EL (cell line): ENCODE measurements around the gene LPCAT1.
"Not testable (repeated sequence)": the region's sequence is repeated elsewhere in the genome, so short reads cannot be mapped to it uniquely, and the experiment has no call there.

ENCODE experiments used
- DNase-seq: peaks from one replicate; pipeline ENCODE4 v3.0.0-alpha.2; 2016

Gene LPCAT1

DNA sequence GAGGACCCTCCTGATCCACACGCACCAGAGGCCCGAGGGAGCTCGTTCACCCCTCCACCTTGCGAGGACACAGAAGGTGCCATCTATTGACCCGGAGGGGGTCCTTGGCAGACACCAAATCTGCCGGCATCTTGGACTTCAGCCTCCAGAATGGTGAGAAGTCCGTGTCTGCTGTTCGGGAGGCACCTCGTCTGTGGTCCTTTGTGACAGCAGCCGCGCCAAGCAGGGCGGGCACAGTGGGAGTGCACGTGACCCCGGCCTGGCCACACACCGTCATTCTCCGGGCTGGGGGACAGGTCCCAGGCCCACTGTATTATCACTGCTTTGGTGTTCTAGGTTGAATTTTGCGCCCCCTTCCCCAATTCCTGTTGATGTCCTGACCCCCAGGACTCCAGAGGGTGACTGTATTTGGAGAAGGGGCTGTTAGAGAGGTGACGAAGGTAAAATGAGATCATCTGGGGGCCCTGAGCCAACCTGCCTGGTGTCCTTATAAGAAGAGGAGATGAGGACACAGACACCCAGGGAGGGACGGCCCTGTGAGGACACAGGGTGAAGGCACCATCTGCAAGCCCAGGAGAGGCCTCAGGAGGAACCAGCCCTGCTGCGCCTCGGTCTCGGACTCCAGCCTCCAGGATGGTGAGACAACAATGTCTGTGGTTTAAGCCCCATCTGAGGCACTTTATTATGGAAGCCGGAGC is 15.7 kb downstream of the LPCAT1 start:
- no peak for DNase-seq

- DNase-seq: no peak
Observed at GRCh38 chr5:1507457-1507856, 16.3 kb downstream of the LPCAT1 start.

DNA sequence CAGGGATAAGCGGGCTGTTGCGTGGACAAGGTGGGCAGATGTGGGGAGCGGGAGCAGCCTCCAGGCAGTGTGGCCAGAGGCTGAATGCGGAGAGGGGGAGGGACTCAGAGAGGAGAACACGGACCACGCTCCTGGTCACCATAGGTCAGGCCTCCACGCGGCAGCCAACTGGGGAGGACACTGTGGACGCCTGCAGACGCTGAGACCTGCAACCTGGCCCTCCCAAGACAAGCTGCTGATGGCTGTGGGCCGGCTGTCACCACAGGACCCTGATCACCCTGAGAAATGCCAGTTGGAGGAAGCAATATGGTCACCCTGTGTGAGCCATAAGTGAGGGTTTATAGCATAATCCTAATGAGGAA is 16.8 kb downstream of the LPCAT1 start:
- no peak for DNase-seq

DNA sequence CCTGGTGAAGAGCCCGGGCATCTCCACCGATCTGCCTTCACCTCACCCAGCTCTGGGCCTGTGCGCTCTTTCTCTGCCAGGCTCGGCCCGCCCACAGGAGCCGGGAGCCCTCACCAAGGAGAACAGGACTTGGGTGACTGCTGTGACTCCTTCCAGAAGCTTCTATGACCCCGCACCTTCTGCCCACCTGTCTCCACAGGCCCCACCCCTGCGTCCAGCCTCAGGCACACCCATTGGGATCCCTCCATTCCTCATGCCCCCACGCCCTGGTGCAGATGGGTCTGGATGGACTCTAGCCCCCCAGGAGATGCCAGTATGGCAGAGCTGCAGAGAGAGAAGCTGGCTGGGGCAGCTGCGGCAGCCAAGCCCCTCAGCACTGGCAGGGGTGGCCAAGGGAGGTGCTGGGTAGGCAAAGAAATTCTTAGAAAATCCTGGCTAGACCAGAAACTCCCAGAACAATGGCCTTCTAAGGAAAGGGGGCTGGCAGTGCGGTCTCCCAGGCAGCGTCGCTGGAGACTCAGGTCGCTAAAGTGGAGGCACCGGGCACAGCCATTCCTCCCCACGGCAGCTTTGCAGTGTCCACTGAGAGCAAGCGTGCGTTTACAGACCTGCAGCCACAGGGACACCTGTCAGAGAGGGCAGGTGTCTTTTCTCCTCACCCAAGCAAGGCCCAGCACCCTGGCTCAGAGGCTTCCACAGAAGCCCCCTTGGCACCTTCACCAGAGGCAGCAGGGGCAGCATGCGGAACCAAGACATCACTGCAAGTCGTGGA is 17.3 kb downstream of the LPCAT1 start:
- no peak for DNase-seq

- no peak for DNase-seq
Observed at GRCh38 chr5:1505506-1506241, 18.1 kb downstream of the LPCAT1 start.

- DNase-seq: not testable (repeated sequence)
Observed at GRCh38 chr5:1505089-1505488, 18.7 kb downstream of the LPCAT1 start.

DNA sequence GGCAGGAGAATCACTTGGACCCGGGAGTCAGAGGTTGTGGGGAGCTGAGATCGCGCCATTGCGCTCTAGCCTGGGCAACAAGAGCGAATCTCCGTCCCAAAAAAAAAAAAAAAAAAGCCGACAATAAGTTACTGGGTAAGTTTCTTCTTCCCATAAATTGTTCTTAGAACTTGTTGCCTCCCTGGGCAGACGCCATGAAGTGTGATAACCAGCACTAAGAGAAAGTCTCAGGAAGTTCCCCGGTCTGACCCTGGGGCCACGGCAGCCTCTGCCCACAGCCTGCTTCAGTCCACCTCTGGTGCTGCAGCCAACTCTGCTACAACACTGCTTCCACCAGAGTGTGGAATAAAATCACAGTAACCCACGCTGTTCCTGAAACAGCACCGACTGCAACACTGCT is 19.1 kb downstream of the LPCAT1 start:
- DNase-seq: no peak

DNA sequence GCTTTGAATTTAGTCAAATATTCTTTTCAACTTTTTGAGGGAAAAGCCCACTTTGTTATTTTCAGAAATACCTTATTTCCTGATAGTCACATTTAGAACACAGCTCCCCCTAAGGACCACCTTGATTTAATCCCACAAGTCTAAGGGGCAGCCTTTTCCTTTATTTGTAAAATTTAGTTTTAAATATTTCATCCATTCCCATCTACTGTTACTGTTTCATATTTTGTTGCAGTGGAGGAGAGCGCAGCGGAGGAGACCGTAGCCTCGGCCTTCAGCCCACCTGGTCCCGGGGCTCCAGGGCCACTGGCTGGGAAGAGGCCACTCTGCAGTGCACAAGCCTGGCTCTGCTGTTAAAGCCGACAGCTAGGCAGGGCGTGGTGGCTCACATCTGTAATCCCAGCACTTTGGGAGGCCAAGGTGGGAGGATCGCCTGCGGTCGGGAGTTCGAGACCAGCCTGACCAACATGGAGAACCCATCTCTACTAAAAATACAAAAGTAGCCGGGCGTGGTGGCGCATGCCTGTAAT is 19.6 kb downstream of the LPCAT1 start:
- no peak for DNase-seq

DNA sequence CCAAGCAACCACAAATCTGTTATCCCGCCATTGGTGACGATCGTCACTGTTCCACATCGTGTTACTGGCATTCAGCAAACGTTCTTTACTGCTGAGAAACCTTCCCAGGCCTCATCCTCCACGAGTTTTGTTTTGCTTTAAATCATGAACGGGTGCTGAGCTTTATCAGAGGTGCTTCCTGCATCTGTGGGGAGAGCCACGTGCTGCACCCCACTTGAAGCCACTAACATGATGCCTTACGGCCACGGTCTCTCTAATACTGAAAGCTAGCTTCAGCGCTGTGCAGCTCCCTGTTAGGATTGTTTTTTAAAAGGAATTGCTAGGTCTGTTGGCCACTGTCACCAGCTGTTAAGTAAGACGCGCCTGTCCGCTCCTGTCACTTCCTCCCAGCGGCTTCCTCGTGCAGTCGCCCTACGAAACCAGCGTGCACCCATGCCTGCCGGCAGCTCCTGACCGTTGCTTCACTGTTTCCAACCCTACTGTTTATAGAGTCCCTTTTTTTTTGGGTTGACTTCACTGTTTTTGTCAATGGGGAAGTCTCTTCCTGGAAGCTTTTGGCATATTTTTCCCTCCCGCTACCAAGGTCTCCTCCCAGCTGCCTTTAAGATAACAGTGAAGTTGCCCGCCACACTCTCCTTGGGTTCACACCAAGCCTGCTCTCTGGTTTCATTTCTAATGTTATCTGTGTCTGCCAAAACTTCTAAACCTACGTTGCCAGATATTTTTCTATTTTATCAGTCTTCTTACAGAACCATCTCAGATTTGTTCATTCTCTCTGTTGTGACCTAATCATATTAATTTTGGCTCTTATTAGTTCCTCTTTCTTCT is 20.3 kb downstream of the LPCAT1 start:
- DNase-seq: no peak

DNA sequence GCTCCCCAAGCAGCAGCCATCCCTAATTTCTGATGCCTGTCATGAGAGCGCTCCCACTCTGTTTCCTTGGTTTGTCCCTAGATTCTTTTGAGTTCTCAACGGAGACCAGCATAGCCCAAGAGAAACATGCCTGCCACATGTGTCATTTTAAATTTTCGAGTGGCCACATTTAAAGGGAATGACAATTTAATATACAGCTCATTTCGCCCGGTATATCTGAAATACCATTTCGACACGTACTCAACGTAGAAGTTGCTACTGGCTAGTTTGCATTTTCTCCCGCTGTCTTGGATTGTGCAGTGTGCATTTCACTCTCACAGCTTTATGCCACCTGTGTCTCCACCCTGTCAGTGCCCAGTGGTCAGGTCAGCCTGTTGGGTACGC is 21.0 kb downstream of the LPCAT1 start:
- DNase-seq: no peak

DNA sequence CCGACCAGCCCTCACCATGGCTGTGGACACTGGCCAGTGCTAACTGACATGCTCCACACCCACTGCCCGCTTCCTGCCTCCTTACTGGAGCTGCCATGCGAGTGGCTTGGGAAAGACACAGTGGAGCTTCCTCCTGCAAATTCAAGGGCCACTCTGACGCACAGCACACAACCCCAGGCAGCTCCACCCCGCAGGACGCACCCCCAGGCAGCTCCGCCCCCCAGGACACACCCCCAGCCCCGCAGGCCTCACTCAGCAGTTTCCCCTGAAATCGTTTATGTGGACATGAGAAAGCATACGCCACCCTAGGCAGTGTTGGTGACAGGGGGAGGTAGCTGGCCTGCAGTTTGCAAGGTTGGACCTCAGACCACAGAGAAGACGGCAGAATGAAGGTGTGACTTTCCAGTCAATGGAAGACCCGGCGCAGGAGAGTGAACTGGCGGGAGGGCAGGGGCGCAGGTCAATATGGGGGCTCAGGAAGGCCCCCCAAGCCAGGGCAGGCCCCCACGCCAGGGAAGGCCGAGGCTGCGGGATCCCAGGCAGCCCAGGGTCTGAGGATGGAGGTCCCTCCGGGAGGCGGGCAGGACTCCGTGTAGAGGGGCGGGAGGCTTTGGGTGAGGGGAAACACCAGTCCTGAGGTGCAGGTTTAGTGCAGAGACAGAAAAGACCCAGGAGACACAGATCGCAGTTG is 21.6 kb downstream of the LPCAT1 start:
- DNase-seq: no peak

- DNase-seq: no peak
Observed at GRCh38 chr5:1501372-1502045, 22.3 kb downstream of the LPCAT1 start.

DNA sequence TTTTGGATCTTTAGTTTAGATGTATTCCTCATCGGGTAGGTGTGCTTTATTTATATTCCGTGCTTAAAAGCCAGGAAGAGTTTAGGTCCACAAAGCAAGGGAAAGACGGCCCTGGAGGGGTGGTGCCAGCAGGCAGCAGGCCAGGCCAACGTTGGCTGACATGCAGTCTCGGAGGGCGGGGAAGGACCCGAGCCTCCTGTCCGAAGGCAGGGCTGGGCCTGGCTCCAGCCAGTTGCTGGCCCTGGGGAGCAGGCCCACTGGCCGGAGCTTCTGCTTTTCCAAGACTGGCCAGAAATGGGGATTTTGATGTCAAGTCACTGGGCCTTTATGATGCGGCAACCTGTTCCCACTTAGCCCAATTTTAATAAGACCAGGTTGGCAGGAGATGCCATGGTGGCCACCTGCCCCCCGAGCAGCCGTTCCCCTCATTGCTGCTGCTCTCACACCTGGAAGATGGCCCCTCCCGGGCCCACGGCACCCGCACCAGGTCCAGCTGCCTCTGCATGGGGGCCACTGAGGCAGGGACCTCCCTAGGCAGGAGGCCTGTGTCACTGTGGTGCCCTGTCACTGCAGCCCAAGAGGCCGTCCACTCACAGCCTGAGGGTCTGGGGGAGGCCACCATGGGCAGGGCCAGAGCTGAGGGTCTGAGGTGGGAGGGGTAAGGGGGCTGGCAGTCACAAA is 23.2 kb downstream of the LPCAT1 start:
- no peak for DNase-seq

DNA sequence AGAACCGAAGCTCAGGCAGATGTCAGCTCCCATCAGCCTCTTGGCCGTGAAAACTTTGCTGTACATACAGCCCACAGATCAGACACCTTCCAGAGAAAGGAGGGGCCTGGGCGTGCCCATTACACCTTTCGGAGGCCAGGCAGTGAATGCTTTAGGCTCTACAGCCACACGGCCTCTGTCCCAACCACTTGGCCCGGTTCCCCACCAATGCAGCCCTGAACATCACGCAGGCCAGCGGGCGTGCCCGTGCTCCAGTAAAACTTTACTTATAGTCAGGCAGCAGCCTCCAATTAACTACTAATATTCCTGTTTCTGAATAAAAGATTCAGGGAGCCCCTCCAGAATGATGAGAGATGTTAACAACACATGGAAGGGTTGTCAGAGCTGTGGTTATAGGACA is 23.9 kb downstream of the LPCAT1 start:
- no peak for DNase-seq

DNA sequence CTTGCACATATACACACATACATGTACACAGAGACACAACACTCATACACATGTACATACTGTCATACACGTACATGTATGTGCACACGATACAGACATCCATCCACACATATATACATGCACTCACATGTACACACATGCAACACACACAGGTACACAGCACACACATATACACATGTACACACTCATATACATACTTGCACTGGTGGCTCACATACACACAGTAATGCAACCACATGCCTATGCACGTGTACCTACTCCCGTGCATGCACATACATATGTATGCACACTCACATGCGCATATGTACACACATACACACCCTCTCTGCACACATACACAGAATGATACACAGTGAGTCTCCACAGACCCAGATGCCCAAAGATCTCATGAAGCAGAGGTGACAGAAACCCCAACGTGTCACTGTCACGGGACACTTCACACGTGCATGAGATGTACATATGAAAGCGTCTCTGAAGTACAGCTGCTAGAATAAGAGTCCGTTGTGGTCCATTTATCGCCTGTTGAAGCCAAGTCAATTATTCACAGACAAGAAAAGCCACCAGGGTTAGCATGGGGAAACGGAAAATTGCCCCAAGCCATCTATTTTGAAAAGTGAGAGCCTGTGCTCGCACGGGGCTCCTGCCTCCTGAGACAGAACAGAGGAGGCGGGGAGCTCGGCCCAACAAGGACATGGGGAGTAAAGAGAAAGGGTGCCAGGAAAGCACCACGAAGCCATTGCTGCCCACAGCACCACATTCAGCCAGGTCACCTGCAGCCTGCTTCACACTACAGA is 24.9 kb downstream of the LPCAT1 start:
- DNase-seq: no peak

DNA sequence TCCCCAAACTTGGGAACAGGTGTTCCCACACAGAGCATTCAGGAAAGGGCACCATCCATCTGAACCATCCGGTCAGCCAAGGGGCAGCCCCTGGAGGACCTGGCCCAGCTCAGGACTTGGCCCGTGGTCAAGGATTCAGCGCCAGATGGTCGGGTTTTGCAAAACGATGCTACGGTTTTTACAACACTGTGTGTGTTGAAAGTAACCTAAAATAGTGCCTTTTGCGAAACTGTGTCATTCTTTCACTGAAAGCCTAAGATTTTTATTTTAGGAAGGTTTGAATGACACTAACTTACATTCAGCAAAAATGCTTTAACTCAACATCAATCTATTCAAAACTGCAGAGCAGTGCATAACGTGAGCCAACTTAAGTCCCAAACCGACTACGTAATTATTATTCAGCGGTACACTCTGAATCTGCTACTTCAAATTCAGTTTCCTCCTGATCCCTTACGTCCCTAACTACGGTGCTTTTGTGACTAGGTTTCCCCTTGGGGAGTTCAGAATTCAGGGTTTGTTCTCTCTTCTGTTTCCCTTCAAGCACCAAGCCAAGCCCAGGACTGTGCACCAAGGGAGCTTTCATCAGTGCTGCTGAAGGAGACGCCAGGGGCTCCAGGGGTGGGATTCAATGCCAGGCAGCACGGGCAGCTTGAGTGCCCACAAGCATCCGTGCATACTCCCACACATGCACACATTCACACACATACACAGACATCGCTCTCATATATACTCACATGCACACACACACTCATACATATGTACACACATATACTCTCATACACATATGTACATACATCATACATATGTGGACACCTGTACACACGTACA is 25.8 kb downstream of the LPCAT1 start:
- no peak for DNase-seq

DNA sequence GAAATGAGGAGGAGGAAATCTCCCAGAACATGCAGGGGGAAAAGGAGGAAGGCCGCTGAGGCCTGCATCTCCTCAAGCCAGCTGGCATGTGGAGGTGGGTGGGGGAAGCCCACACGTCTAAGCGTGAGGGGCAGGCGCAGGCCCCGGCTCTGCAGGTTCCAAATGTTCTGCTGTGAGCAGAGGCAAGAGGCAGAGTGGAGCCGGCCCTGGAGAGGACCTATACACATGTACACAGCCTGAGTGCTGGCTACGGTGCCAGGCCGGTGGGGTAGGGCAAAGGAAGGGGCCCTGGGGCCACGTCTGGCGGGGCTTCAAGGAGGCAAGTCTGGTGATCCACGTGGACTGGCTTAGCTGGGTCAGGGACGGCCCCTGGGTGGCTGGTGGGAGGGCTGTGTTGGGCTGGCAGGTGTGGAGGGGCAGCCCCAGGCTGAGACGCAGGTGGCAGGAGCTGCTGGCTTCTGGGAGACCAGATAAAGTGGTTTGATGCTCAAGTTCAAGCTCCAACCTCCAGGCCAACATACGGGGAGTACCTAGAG is 26.4 kb downstream of the LPCAT1 start:
- no peak for DNase-seq

- no peak for DNase-seq
Observed at GRCh38 chr5:1495525-1495897, 28.2 kb downstream of the LPCAT1 start.
